ENCODE measurements around the gene CCDC28A.

DNA sequence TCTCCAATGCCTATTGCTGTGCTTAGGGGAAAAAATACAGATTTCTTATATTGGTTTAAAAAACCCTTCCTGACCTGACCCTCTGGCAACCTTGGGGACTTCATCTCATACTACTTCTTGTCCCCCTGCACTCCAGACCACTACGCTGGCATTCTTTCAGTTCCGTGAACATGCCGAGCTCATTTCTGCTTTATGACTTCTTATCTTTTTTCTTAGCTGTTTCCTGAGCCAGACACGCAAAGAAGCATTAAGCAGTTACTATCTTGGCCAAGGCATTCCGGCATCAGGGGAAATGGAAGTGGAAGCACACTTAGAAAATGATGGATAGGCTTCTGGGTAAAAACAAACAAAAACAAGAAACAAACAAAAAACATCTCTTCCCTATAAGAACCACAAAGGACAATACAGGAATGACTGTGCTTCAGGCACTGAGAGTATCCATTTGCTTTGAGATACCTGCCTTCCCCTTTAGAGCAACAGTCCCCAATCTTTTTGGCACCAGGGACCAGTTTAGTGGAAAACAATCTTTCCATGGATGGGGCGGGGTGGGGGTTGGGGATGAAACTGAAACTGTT lies 4.4 kb upstream of the CCDC28A start:
- no peak for TF ChIP-seq POLR2A (IDR thresholded peaks at IDR 0.05)
- TF ChIP-seq CTCF (IDR thresholded peaks at IDR 0.05) = no peak

Data from testis (tissue), 2 donors.